ENCODE results near the gene ZSCAN22. TPM values are rescaled to one million over a fixed set of nuclear protein-coding genes. Genes with fewer than 3 reads are reported as not detected.

ZSCAN22 gene
- total and polyA plus RNA-seq, 2 of the 13 experiments (the other 11 are each of a cell fraction or from before 2014, with no cell fraction given) = 2.5 to 3.5 TPM

- TF ChIP-seq PAXIP1 (CRISPR knock-in tag; conservative IDR thresholded peaks at IDR 0.05) (peak; percentile 43; the same call in 1 of the 2 replicates), POLR2A (IDR thresholded peaks at IDR 0.05; ENCODE audit: insufficient read depth in 1 of 2, low read depth in 2 of 2, low read length in 2 of 2) (peak; percentile 70 to 96), MBD4 (IDR thresholded peaks at IDR 0.05; ENCODE audit: borderline replicate concordance, low read length) (no peak), ATF2 (CRISPR knock-in tag; IDR thresholded peaks at IDR 0.05) (peak; percentile 59; the same call in 1 of the 2 replicates), ZBTB21 (CRISPR knock-in tag; IDR thresholded peaks at IDR 0.05) (peak; percentile 93), ERF (CRISPR knock-in tag; IDR thresholded peaks at IDR 0.05) (peak; percentile 89), ZNF709 (CRISPR knock-in tag; IDR thresholded peaks at IDR 0.05) (0 out of 2 replicates have a peak, but pooled peaks have one; percentile 61), ZBTB1 (CRISPR knock-in tag; IDR thresholded peaks at IDR 0.05; ENCODE audit: borderline replicate concordance) (no peak), ZNF260 (CRISPR knock-in tag; IDR thresholded peaks at IDR 0.05; ENCODE audit: borderline replicate concordance, low read depth) (no peak), TAF15 (IDR thresholded peaks at IDR 0.05; ENCODE audit: low read depth, low read length, poor library complexity, severe bottlenecking) (peak; percentile 64), SALL1 (CRISPR knock-in tag; IDR thresholded peaks at IDR 0.05) (peak; percentile 80), CEBPG (CRISPR knock-in tag; IDR thresholded peaks at IDR 0.05) (peak; percentile 11; the same call in 1 of the 2 replicates), ZNF660 (CRISPR knock-in tag; IDR thresholded peaks at IDR 0.05; ENCODE audit: borderline replicate concordance, low read depth) (no peak), SMAD1 (CRISPR knock-in tag; IDR thresholded peaks at IDR 0.05; ENCODE audit: borderline replicate concordance, low read depth) (no peak), TAF1 (CRISPR knock-in tag; IDR thresholded peaks at IDR 0.05) (peak; percentile 95), KDM5B (CRISPR knock-in tag; IDR thresholded peaks at IDR 0.05; ENCODE audit: borderline replicate concordance) (peak; percentile 88; the same call in 1 of the 2 replicates), CBX5 (CRISPR knock-in tag; IDR thresholded peaks at IDR 0.05; ENCODE audit: borderline replicate concordance) (peak; percentile 76; the same call in 1 of the 2 replicates), ZNF563 (CRISPR knock-in tag; IDR thresholded peaks at IDR 0.05) (peak; percentile 44; the same call in 1 of the 2 replicates), MAFF (IDR thresholded peaks at IDR 0.05; ENCODE audit: low read depth, low read length) (no peak), ZGPAT (CRISPR knock-in tag; IDR thresholded peaks at IDR 0.05) (peak; percentile 82), MIXL1 (CRISPR knock-in tag; IDR thresholded peaks at IDR 0.05) (0 out of 2 replicates have a peak, but pooled peaks have one; percentile 43)
- TF ChIP-seq, protein P1, sequence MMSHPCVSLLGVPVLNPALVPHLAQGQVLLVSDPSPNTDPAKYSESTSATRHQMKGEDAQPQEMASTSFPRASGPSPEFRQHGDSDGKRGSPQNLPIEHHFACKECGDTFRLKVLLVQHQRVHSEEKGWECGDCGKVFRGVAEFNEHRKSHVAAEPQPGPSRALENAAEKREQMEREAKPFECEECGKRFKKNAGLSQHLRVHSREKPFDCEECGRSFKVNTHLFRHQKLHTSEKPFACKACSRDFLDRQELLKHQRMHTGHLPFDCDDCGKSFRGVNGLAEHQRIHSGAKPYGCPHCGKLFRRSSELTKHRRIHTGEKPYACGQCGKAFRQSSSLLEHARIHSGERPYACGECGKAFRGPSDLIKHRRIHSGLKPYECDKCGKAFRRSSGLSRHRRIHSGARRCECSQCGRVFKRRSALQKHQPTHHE (CRISPR knock-in tag; IDR thresholded peaks at IDR 0.05; ENCODE audit: borderline replicate concordance) = no peak
Measured at GRCh38 chr19:58305065-58305931, 21.5 kb upstream of the ZSCAN22 start, which contains the start of gene ERVK3-1 (continued).
